HepG2 (cell line): Measurements from ENCODE around the gene KCTD19. TPM values are rescaled to one million over a fixed set of nuclear protein-coding genes. Genes with fewer than 3 reads are reported as not detected.

Experiments
- CCAR2 ChIP-seq: fragments of 200-400 bp; formaldehyde crosslinking; optimal IDR thresholded peaks from 2 replicates; pipeline ENCODE3; 2018; ENCODE audit warnings: low read depth, mild to moderate bottlenecking, low read length, moderate library complexity
- CREB3 ChIP-seq: sonication (generic); formaldehyde crosslinking; IDR thresholded peaks from 2 replicates; pipeline ENCODE4 v1.5.0; 2020; ENCODE audit warnings: missing genetic modification reagents
- EED ChIP-seq: sonication (generic); formaldehyde crosslinking; IDR thresholded peaks from 2 replicates; pipeline ENCODE4 v1.5.0; 2020; ENCODE audit warnings: mild to moderate bottlenecking, missing genetic modification reagents
- IRX3 ChIP-seq: sonication (generic); formaldehyde crosslinking; IDR thresholded peaks from 2 replicates; pipeline ENCODE4 v1.8.1; 2023; ENCODE audit warnings: mild to moderate bottlenecking, low read depth, missing genetic modification reagents, borderline replicate concordance
- NCOA2 ChIP-seq: sonication (generic); formaldehyde crosslinking; IDR thresholded peaks from 2 replicates; pipeline ENCODE4 v1.8.0; 2022; ENCODE audit warnings: inconsistent platforms
- STAG1 ChIP-seq: sonication (generic); formaldehyde crosslinking; IDR thresholded peaks from 2 replicates; pipeline ENCODE4 v1.4.0; 2020; ENCODE audit warnings: missing genetic modification reagents
- TFAP4 ChIP-seq: sonication (generic); IDR thresholded peaks from 2 replicates; pipeline ENCODE4 v1.6.1; 2016; ENCODE audit warnings: low read depth, borderline replicate concordance
- ZHX2 ChIP-seq, 2 experiments: sonication (generic) in 1 of 2; formaldehyde crosslinking in 1 of 2; IDR thresholded peaks; 2 replicates each; pipeline versions ENCODE4 v1.6.1 to v1.9.0; 2014 to 2022; ENCODE audit warnings: antibody characterized with exemption in 1 of 2, borderline replicate concordance in 1 of 2, inconsistent platforms in 1 of 2, low read depth in 1 of 2, missing genetic modification reagents in 1 of 2
- ZNF180 ChIP-seq: sonication (generic); formaldehyde crosslinking; IDR thresholded peaks from 2 replicates; pipeline ENCODE4 v1.4.0; 2020; ENCODE audit warnings: low read depth, missing genetic modification reagents, borderline replicate concordance
- ZNF326 ChIP-seq: sonication (generic); formaldehyde crosslinking; IDR thresholded peaks from 2 replicates; pipeline ENCODE4 v1.4.0; 2020; ENCODE audit warnings: missing genetic modification reagents, borderline replicate concordance
- ZNF589 ChIP-seq: sonication (generic); formaldehyde crosslinking; conservative IDR thresholded peaks from 2 replicates; pipeline ENCODE4 v1.8.0; 2022; ENCODE audit warnings: mild to moderate bottlenecking, moderate library complexity, missing genetic modification reagents
- ZNF83 ChIP-seq: sonication (generic); formaldehyde crosslinking; IDR thresholded peaks from 2 replicates; pipeline ENCODE4 v1.4.0; 2020; ENCODE audit warnings: missing genetic modification reagents, mild to moderate bottlenecking, borderline replicate concordance
- polyA plus RNA-seq, 8 experiments: library from polyadenylated mRNA; depleted of rRNA in 3 of 8; stranded (reverse) in 7 of 8; unstranded in 1 of 8; fragments of >200 nt; fragmentation: Illumina TruSeq in 4 of 8; extraction: Trizol in 4 of 8; gene quantifications; 2 replicates each; pipeline versions ENCODE4 v1.2.1 to v1.2.3, GENCODE V29; 2011 to 2016; ENCODE audit warnings: low read depth in 4 of 8, missing spikeins in 1 of 8, mixed read lengths in 1 of 8; ENCODE audit not compliant: insufficient read depth in 1 of 8
- total RNA-seq, 5 experiments: library from RNA; depleted of rRNA; stranded (reverse); fragments of >200 nt; fragmentation: Illumina TruSeq; extraction: Trizol; gene quantifications; 2 replicates each; pipeline ENCODE4 v1.2.3, GENCODE V29; 2016; ENCODE audit warnings: low read depth in 1 of 5
- TF ChIP-seq, protein P1 (sequence below): IDR thresholded peaks from 2 replicates; pipeline ENCODE4 v1.6.1; 2012; ENCODE audit warnings: inconsistent platforms
- TF ChIP-seq, protein P2 (sequence below): fragments of 450-650 bp; IDR thresholded peaks from 2 replicates; pipeline ENCODE4 v1.6.1; 2016

KCTD19 gene
- total and polyA plus RNA-seq, 2 of the 13 experiments (the other 11 are each of a cell fraction or from before 2014, with no cell fraction given): not detected

DNA sequence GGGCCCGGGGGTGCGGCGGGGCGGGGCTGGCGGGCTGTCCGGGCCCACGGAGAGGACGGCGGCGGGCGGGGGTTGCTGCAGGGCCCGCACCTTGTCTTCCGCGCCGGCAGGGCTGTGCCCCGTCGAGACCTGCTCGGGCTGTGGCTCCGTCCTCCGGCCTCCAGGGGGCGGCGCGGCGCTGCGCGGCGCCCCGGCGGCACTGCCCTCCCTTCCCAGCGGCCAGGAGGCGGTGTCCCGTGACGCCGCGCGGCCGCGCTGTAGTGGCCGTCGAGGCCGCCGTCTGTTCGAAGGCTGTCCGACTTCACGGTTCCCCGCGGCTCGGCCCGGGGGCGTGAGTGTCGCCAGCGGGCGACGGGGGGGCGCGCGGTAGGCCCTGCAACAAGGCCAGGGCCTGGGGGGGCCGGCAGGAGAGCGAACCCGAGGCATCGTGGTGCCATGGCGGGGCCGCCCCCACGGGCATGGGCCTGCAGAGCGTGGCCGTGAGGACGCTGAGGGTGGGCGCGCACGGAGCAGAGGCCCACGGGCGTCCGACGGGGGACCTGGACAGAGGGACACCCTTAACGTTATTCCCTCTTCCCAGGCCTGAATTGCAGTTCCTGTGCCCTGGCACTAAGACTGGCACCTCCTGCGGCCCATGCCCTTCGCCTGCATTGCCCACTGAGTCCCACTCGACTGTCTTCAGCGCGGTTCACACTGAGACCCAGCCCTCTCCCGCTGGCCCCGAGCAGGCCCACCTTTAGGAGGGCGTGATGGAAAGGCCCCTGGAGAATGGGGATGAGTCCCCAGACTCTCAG, 47.0 kb downstream of the KCTD19 start, which contains the start of gene PLEKHG4 (continued):
- TF ChIP-seq ZHX2 (IDR thresholded peaks at IDR 0.05; ENCODE audit: low read depth): no peak
- peak; percentile 95; the same call in 1 of the 2 replicates for TF ChIP-seq ZHX2 (CRISPR knock-in tag; IDR thresholded peaks at IDR 0.05; ENCODE audit: borderline replicate concordance)
- TF ChIP-seq NCOA2 (CRISPR knock-in tag): no peak; the same call in 1 of the 2 replicates
- no peak for TF ChIP-seq ZNF180 (CRISPR knock-in tag)
- TF ChIP-seq ZNF326 (CRISPR knock-in tag): no peak
- peak; percentile 65; the same call in 1 of the 2 replicates for TF ChIP-seq ZNF589
- TF ChIP-seq CREB3 (CRISPR knock-in tag): no peak
- TF ChIP-seq TFAP4: no peak
- TF ChIP-seq ZNF83 (CRISPR knock-in tag): no peak
- peak; percentile 63 for TF ChIP-seq STAG1
- TF ChIP-seq, protein P1, sequence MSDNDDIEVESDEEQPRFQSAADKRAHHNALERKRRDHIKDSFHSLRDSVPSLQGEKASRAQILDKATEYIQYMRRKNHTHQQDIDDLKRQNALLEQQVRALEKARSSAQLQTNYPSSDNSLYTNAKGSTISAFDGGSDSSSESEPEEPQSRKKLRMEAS: peak; percentile 98
- no peak for TF ChIP-seq CCAR2
- TF ChIP-seq EED (CRISPR knock-in tag): no peak
- peak; percentile 95 for TF ChIP-seq IRX3 (CRISPR knock-in tag)
- TF ChIP-seq, protein P2, sequence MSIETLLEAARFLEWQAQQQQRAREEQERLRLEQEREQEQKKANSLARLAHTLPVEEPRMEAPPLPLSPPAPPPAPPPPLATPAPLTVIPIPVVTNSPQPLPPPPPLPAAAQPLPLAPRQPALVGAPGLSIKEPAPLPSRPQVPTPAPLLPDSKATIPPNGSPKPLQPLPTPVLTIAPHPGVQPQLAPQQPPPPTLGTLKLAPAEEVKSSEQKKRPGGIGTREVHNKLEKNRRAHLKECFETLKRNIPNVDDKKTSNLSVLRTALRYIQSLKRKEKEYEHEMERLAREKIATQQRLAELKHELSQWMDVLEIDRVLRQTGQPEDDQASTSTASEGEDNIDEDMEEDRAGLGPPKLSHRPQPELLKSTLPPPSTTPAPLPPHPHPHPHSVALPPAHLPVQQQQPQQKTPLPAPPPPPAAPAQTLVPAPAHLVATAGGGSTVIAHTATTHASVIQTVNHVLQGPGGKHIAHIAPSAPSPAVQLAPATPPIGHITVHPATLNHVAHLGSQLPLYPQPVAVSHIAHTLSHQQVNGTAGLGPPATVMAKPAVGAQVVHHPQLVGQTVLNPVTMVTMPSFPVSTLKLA: no peak
